ENCODE measurements around the gene CNTNAP2. TPM values are rescaled to one million over a fixed set of nuclear protein-coding genes. Genes with fewer than 3 reads are reported as not detected.

Gene CNTNAP2
- total RNA-seq, 2 experiments from 2014 or later, result not detected

DNA sequence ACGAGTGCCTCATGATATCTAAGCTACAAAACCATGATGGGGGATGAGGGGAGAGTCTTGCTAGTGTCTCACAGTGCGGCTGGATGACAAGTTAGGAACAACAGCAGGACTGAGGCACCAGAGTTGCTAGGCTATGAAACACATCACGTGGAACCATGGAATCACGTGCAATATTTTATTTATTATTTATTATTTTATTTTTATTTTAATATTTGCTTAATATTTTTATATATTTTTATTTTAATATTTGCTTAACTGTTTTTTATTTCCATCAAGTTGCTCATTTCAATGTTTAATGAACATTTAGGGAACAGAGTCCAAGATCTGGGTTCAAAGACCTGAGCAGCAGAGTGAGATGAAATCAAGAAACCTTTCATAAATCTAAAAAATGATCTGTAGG is 614.6 kb downstream of the CNTNAP2 start:
- Mint-ChIP-seq H3K4me1 (ENCODE audit: low read depth) (no peaks in the 10 kb centered on the region), H3K4me3 (no peak overlapping the region), H3K27ac (no peak overlapping the region), H3K36me3 (no peaks in the 10 kb centered on the region), H3K9me3 (peaks cover 12% of the 10 kb centered on the region), H3K27me3 (no peaks in the 10 kb centered on the region)
- CTCF ChIA-PET, result no interaction called here
- intact Hi-C loops (cut with micrococcal nuclease), result no loop called here
- POLR2A ChIA-PET, result no interaction called here
- no peak for DNase-seq

- no peaks in the 10 kb centered on the region for H3K4me1 Mint-ChIP-seq (ENCODE audit: low read depth)
- intact Hi-C loops (cut with micrococcal nuclease), result no loop called here
- CTCF ChIA-PET, result no interaction called here
Observed at GRCh38 chr7:146735992-146736391, 619.4 kb downstream of the CNTNAP2 start.

GRCh38 chr7:146736446-146737190 is 620.0 kb downstream of the CNTNAP2 start:
- no peaks in the 10 kb centered on the region for H3K4me1 Mint-ChIP-seq (ENCODE audit: low read depth)
- no peaks in the 10 kb centered on the region for H3K36me3 Mint-ChIP-seq
- ChIA-PET POLR2A (no interaction called here), CTCF (no interaction called here)
- DNase-seq, result no peak
- H3K27me3 Mint-ChIP-seq, result no peaks in the 10 kb centered on the region
- peaks cover 38% of the 10 kb centered on the region for H3K9me3 Mint-ChIP-seq
- intact Hi-C loops (cut with micrococcal nuclease), result no loop called here
- H3K4me3 Mint-ChIP-seq, result no peak overlapping the region
- H3K27ac Mint-ChIP-seq, result no peak overlapping the region

More at GRCh38 chr7:146735992-146736391, 619.4 kb downstream of the CNTNAP2 start:
- H3K4me3 Mint-ChIP-seq, result no peak overlapping the region
- no peak overlapping the region for H3K27ac Mint-ChIP-seq
- DNase-seq, result no peak
- no peaks in the 10 kb centered on the region for H3K27me3 Mint-ChIP-seq
- H3K9me3 Mint-ChIP-seq, result peaks cover 33% of the 10 kb centered on the region
- H3K36me3 Mint-ChIP-seq, result no peaks in the 10 kb centered on the region
- POLR2A ChIA-PET, result no interaction called here

DNA sequence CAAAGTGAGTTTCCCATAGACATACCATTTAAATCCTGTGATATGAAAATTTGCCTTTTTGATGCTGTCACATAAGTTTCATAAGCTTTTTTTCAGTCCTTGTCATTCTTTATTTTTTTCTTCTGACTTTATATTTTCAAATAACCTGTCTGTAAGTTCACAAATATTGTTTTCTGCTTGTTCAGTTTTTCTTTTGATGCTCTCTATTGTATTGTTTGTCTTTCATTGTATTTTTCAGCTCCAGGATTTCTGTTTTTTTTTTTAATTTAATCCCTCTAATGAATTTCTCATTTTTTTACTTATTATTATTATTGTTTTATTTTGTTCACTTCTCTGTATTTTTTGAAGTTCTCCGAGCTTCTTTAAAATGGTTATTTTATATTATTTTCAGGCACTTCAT is 623.4 kb downstream of the CNTNAP2 start:
- POLR2A ChIA-PET, result no interaction called here
- Mint-ChIP-seq H3K9me3 (peaks cover 34% of the 10 kb centered on the region), H3K27me3 (no peaks in the 10 kb centered on the region), H3K36me3 (no peaks in the 10 kb centered on the region), H3K27ac (no peak overlapping the region), H3K4me3 (no peak overlapping the region), H3K4me1 (ENCODE audit: low read depth) (no peaks in the 10 kb centered on the region)
- CTCF ChIA-PET, result no interaction called here
- DNase-seq, result no peak
- intact Hi-C loops (cut with micrococcal nuclease), result no loop called here

- intact Hi-C loops (cut with micrococcal nuclease), result no loop called here
- ChIA-PET CTCF (no interaction called here), POLR2A (no interaction called here)
- H3K9me3 Mint-ChIP-seq, result peaks cover 30% of the 10 kb centered on the region
- H3K36me3 Mint-ChIP-seq, result no peaks in the 10 kb centered on the region
- H3K27ac Mint-ChIP-seq, result no peak overlapping the region
- no peaks in the 10 kb centered on the region for H3K4me1 Mint-ChIP-seq (ENCODE audit: low read depth)
- H3K4me3 Mint-ChIP-seq, result no peak overlapping the region
- DNase-seq, result no peak
- no peaks in the 10 kb centered on the region for H3K27me3 Mint-ChIP-seq
Observed at GRCh38 chr7:146741911-146742310, 625.3 kb downstream of the CNTNAP2 start.

DNA sequence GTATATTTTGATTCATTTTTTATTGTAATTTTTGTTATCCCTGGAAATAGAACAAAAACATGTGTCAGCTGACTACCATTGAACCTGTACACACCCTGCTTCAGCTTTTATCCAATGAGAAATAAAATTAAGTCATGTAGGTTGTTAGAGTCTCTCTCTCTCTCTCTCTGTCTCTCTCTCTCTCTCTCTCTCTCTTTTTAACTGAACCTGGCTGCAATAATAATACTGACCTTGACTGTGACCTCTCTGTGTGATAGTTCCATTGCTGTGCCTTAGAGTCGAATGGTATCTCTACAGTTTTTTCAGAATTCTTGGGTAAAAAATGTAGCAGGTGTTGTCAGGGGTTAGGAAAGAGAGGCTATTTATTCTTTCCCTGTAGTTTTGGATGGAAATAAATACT is 637.8 kb downstream of the CNTNAP2 start:
- POLR2A ChIA-PET, result no interaction called here
- no peak for DNase-seq
- H3K27ac Mint-ChIP-seq, result no peak overlapping the region
- no peaks in the 10 kb centered on the region for H3K27me3 Mint-ChIP-seq
- H3K36me3 Mint-ChIP-seq, result no peaks in the 10 kb centered on the region
- intact Hi-C loops (cut with micrococcal nuclease), result no loop called here
- H3K4me1 Mint-ChIP-seq (ENCODE audit: low read depth), result no peaks in the 10 kb centered on the region
- peaks cover 23% of the 10 kb centered on the region for H3K9me3 Mint-ChIP-seq
- CTCF ChIA-PET, result no interaction called here
- no peak overlapping the region for H3K4me3 Mint-ChIP-seq

GRCh38 chr7:146755585-146755984 is 639.0 kb downstream of the CNTNAP2 start:
- CTCF ChIA-PET, result no interaction called here
- H3K27me3 Mint-ChIP-seq, result no peaks in the 10 kb centered on the region
- H3K36me3 Mint-ChIP-seq, result no peaks in the 10 kb centered on the region
- no peak overlapping the region for H3K27ac Mint-ChIP-seq
- intact Hi-C loops (cut with micrococcal nuclease), result no loop called here
- no peak overlapping the region for H3K4me3 Mint-ChIP-seq
- H3K9me3 Mint-ChIP-seq, result peaks cover 21% of the 10 kb centered on the region
- no peak for DNase-seq
- POLR2A ChIA-PET, result no interaction called here
- no peaks in the 10 kb centered on the region for H3K4me1 Mint-ChIP-seq (ENCODE audit: low read depth)

- POLR2A ChIA-PET, result no interaction called here
- intact Hi-C loops (cut with micrococcal nuclease), result no loop called here
- DNase-seq, result no peak
- Mint-ChIP-seq H3K4me3 (no peak overlapping the region), H3K4me1 (ENCODE audit: low read depth) (no peaks in the 10 kb centered on the region), H3K27ac (no peak overlapping the region), H3K27me3 (no peaks in the 10 kb centered on the region), H3K36me3 (no peaks in the 10 kb centered on the region), H3K9me3 (peaks cover 17% of the 10 kb centered on the region)
- CTCF ChIA-PET, result no interaction called here
Observed at GRCh38 chr7:146764458-146764857, 647.9 kb downstream of the CNTNAP2 start.

- H3K36me3 Mint-ChIP-seq, result no peaks in the 10 kb centered on the region
- H3K27ac Mint-ChIP-seq, result no peak overlapping the region
- H3K27me3 Mint-ChIP-seq, result no peaks in the 10 kb centered on the region
- no peak overlapping the region for H3K4me3 Mint-ChIP-seq
- ChIA-PET CTCF (no interaction called here), POLR2A (no interaction called here)
- DNase-seq, result no peak
- peaks cover 10% of the 10 kb centered on the region for H3K9me3 Mint-ChIP-seq
- H3K4me1 Mint-ChIP-seq (ENCODE audit: low read depth), result no peaks in the 10 kb centered on the region
- intact Hi-C loops (cut with micrococcal nuclease), result no loop called here
Observed at GRCh38 chr7:146768957-146769356, 652.4 kb downstream of the CNTNAP2 start.

DNA sequence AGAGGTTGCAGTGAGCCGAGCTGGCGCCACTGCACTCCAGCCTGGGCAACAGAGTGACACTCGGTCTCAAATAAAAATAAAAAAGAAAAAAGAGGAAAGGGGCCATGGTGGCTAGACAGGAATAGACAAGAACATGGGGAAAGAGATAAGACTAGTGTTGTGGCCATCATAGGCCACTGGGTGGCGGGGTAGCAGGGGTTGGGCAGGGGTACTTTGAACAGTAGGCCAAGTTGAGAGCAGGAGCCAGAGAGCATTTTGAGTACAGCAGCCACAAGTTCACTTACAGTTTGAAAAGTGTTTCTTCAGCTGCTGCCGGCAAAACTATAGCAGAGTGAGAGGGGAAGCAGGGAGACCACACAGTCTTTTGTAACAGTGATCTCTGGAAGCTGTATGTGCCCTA is 656.0 kb downstream of the CNTNAP2 start:
- intact Hi-C loops (cut with micrococcal nuclease), result no loop called here
- Mint-ChIP-seq H3K27me3 (no peaks in the 10 kb centered on the region), H3K4me1 (ENCODE audit: low read depth) (no peaks in the 10 kb centered on the region)

DNA sequence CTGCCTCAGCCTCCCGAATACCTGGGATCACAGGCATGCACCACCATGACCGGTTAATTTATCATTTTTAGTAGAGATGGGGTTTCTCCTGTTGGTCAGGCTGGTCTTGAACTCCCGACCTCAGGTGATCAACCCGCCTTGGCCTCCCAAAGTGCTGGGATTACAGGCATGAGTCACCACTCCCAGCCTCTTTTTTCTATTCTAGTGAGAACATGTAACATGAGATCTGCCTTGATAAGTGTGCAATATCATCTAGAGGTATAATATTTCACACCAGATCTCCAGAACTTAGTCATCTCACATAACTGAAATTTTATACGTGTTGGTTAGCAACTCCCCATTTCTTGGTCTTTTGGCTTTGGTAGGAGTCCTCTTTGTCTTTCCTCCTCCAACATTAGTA is 656.9 kb downstream of the CNTNAP2 start:
- ChIA-PET CTCF (no interaction called here), POLR2A (no interaction called here)
- Mint-ChIP-seq H3K36me3 (no peaks in the 10 kb centered on the region), H3K27ac (no peak overlapping the region), H3K9me3 (peaks cover 6% of the 10 kb centered on the region), H3K27me3 (no peaks in the 10 kb centered on the region), H3K4me1 (ENCODE audit: low read depth) (no peaks in the 10 kb centered on the region), H3K4me3 (no peak overlapping the region)
- intact Hi-C loops (cut with micrococcal nuclease), result no loop called here
- DNase-seq, result no peak

More for the DNA sequence above, 656.0 kb downstream of the CNTNAP2 start:
- Mint-ChIP-seq H3K27ac (no peak overlapping the region), H3K9me3 (peaks cover 10% of the 10 kb centered on the region), H3K4me3 (no peak overlapping the region), H3K36me3 (no peaks in the 10 kb centered on the region)
- no peak for DNase-seq
- ChIA-PET POLR2A (no interaction called here), CTCF (no interaction called here)

DNA sequence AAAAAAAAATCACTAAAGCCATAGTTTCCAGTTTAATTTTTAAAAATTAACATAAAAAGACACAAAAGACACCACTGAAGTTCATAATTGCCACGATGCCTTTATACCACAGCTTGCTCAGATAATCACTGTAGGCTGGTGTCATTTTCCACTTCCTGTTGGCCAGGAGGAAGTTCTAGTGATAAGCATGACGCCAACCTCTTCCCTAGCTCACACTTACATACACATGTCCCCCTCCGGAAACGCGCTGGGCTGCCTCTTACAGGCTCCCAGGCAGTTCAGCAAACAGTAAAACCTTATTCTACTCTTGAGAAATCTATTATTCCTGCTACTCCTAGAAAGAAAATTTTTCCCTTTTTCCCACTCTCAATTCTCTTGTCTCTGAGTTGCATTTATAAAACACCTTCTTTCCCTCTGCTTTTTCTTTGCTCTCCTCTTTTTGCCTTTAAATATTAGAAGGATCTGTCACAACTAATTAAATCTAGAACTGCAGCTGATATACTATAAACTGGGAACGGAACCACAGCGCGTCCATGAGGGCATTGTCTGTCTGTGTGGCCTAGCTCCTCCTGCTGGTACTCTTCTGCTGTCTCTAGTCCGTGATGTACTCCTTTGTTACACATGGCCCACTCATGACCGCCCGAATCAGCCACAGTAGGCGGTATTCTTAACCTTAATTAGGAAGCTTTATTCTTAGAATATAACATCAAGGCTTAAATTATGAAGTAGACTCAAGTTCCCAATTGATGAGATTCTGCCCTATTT is 664.9 kb downstream of the CNTNAP2 start:
- intact Hi-C loops (cut with micrococcal nuclease), result no loop called here
- no peaks in the 10 kb centered on the region for H3K4me1 Mint-ChIP-seq (ENCODE audit: low read depth)
- no peak overlapping the region for H3K4me3 Mint-ChIP-seq
- ChIA-PET CTCF (no interaction called here), POLR2A (no interaction called here)
- H3K27me3 Mint-ChIP-seq, result no peaks in the 10 kb centered on the region
- H3K36me3 Mint-ChIP-seq, result no peaks in the 10 kb centered on the region
- H3K27ac Mint-ChIP-seq, result no peak overlapping the region
- no peak for DNase-seq
- peaks cover 10% of the 10 kb centered on the region for H3K9me3 Mint-ChIP-seq

DNA sequence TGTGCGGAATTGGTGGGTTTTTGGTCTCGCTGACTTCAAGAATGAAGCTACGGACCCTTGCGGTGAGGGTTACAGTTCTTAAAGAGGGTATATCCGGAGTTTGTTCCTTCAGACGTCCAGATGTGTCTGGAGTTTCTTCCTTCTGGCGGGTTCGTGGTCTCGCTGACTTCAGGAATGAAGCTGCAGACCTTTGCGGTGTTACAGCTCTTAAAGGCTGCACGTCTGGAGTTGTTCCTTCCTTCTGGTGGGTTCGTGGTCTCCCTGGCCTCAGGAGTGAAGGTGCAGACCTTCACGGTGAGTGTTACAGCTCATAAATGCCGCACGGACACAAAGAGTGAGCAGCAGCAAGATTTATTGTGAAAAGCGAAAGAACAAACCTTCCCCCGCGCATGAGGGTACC is 670.7 kb downstream of the CNTNAP2 start:
- intact Hi-C loops (cut with micrococcal nuclease), result no loop called here
- DNase-seq, result no peak
- H3K27me3 Mint-ChIP-seq, result no peaks in the 10 kb centered on the region
- H3K27ac Mint-ChIP-seq, result no peak overlapping the region
- H3K4me3 Mint-ChIP-seq, result no peak overlapping the region
- no peaks in the 10 kb centered on the region for H3K4me1 Mint-ChIP-seq (ENCODE audit: low read depth)
- no peaks in the 10 kb centered on the region for H3K36me3 Mint-ChIP-seq
- ChIA-PET POLR2A (no interaction called here), CTCF (no interaction called here)
- H3K9me3 Mint-ChIP-seq, result peaks cover 18% of the 10 kb centered on the region
